ENCODE results near the gene OR6B3.

The OR6B3 gene

GRCh38 chr2:240043279-240043989, 9.9 kb downstream of the OR6B3 start:
- DNase-seq = no peak

- no peak for DNase-seq
Observed at GRCh38 chr2:240042740-240043139, 10.6 kb downstream of the OR6B3 start.

DNA sequence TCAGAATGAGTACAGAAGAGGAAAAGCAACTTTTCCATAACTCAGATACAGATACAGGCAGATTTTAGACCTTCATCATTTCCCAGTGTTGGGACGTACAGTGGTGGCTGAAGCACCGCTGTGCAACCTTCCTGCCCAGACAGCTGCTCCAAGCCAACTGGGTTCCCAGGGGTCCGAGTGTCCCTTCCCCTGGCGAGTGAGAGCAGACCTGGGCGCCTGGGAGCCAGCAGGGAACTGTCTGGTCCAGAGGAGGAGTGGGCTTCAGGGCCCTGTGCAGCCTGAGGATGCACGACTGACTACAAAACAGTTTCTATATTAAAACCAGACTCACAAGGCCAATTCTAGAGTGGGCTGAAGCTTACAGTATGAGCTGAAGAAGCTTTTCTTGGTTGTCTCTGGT, 12.0 kb downstream of the OR6B3 start:
- no peak for DNase-seq

DNA sequence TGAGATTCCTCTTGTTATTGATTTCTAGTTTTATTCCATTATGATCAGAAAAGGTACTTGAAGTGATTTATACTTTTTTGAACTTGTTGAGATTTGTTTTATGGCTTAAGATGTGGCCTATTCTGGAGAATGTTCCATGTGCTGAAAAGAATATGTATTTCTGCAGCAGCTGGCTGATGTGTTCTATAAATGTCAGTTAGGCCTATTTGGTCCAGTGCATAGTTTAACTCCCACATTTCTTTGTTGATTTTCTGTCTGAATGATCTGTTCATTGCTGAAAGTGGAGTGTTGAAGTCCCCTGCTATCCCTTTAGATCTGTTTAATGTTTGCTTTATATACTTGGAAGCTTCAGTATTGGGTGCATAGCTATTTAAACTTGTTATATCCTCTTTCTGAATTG, 16.0 kb downstream of the OR6B3 start:
- DNase-seq = no peak

DNA sequence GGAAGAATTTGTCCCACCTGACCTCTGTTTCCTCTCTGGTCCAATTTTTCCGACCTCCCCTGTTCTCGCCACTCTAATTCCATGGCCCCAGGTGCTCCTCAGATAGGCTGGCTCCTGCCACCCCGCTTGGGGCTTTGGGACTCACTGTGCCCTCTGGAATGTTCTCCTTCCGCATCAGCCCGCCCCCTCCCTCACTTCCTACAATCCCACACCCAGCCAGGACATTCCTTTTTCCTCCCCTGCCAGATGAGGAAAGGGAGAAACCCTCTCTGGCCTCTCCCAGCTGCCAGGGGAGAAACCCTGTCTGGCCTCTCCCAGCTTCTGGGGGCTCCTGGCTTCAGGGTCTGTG, 20.0 kb downstream of the OR6B3 start:
- no peak for DNase-seq

DNA sequence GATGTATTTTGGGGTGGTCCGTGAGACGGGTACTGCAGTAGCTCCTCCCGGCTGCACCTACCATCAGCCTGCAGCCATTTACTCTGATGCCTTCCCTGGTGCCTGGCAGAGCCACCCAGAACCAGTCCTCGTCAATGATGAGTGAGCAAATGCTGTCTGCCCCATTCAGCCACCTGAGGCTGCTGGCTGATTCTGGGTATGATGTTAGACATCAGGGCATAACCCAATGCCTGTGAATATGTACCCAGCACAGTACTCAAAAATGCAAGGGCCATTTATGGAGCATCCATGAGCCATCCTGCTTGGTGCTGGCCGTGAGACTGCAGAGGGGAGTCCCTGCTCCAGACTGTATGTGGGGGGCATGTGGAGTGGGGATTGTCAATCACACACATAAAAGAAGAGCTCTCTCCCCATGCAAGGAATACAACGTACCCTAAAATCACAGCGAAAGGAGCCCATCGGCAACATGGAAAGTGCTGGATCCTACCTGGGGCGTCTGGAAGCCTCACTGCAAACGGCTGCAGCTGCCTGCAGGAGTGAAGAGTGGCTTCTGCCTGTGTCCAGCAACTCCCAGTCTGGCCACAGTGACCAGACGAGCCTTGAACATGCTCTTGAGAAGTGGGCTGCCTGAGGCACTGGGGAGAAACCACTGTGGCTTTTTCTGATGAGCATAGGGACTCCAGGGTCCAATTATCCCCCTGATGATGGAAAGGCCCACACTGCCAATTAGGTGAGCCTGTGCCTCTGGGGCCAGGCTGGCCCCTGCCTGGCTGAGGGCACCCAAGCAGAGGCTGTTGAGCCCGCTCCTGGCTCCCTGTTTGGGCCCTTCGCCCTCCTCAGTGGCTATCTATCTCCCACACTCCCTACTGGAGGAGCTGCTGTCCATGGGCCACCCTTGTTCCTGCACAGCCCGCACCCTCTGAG, 20.7 kb downstream of the OR6B3 start:
- DNase-seq = no peak

DNA sequence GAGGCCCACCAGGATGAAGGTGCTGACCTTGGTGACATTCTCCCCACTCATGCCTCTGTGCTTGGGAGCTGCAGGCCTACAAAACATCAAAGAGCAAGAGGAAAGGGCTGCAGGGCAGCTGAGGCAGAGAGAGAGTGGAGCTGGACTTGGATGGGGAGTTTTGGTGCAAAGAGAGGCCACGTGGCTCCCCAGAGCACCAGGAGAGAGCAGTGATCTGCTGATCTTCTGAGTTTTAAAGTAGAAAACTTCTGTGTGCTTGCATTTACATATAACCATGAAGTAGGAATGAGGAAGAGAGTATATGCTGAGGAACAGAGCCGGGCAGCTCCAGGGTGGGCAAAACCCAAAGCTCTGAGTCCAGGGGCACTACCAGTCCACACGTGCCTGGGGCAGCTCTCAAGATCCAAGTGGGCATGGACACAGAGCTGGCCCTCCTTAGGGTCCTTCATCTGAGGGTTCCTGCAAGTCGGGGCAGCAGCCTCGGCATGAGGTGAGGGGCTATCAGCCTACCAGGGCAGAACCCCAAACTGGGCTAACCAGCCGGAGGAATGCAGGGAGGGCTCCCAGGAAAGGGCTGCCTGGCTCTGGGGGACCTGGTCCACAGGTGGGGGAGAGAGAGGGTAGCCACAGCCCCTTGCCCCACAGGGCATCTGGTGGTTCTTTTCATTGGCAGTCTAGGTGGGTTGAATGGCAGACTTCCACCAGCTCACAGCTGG, 22.8 kb downstream of the OR6B3 start, which contains the start of gene OR6B2:
OR6B2 (minus strand) TSS at position 51 of the 716 bp plus-strand sequence; CDS start at position 51, 0 bp downstream.
- DNase-seq = no peak

GRCh38 chr2:240024766-240025165, 28.6 kb downstream of the OR6B3 start:
- DNase-seq = no peak

GRCh38 chr2:240023792-240024191, 29.5 kb downstream of the OR6B3 start:
- DNase-seq = no peak

GRCh38 chr2:240021488-240022104, 31.7 kb downstream of the OR6B3 start:
- peak in 1 of 2 experiments; percentile 38 for DNase-seq

- no peak for DNase-seq
Observed at GRCh38 chr2:240018071-240018750, 35.1 kb downstream of the OR6B3 start.

- DNase-seq = no peak
Observed at GRCh38 chr2:240014327-240014726, 39.0 kb downstream of the OR6B3 start.

GRCh38 chr2:240013343-240013742, 40.0 kb downstream of the OR6B3 start:
- no peak for DNase-seq

DNA sequence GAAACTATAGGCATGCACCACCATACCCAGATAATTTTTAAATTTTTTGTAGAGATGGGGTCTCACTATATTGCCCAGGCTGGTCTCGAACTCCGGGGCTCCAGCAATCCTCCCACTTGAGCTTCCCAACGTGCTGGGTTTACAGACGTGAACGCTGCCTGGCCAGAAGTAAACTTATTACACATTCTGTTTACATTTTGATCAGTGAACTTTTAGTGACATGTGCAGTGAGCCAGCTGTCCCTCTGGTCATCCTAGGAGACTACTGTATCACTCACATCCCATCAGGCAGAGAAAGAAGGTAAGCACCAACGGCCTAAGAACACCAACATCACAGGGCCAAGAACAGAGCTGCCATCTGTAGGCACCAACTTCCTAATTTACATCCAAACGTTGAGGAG, 50.3 kb downstream of the OR6B3 start:
- DNase-seq = no peak

DNA sequence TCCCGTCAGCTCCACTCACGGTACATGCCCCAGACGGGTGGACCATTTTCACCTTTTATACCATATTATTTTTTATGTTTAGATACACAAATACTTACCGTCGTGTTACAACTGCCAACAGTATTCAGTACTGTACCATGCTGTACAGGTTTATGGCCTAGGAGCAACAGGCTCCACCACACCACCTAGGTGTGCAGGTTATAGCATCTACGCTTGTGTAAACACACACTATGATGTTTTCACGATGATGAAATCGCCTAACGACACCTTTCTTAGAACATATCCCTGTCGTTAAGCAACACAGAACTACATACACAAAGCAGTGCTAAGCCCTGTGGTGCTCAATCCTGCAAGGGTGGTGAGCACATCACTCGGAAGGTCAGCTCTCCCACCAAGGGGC, 52.6 kb downstream of the OR6B3 start:
- DNase-seq = no peak

- DNase-seq = no peak
Observed at GRCh38 chr2:239997686-239998409, 55.5 kb downstream of the OR6B3 start.
